IPS-20b (cell line): Measurements from ENCODE around the gene FAM131A.
A peak's percentile ranks its signal among the peaks of the same experiment; 100 is the strongest.

Source experiments
- H3K27ac ChIP-seq: one replicate; pipeline ENCODE4 v1.5.1; 2013; ENCODE audit warnings: low read length
- H3K27me3 ChIP-seq: 2 replicates; pipeline ENCODE4 v1.6.1; 2013; ENCODE audit warnings: mild to moderate bottlenecking, low read length, inconsistent platforms; ENCODE audit not compliant: insufficient read depth
- H3K36me3 ChIP-seq: 2 replicates; pipeline ENCODE4 v1.6.1; 2013; ENCODE audit warnings: low read depth, mild to moderate bottlenecking, inconsistent platforms, low read length, moderate library complexity; ENCODE audit not compliant: insufficient read depth
- H3K4me1 ChIP-seq: 2 replicates; pipeline ENCODE4 v1.6.1; 2013; ENCODE audit warnings: mild to moderate bottlenecking, control low read depth, inconsistent platforms, low read length, moderate library complexity; ENCODE audit not compliant: insufficient read depth
- H3K4me3 ChIP-seq: 2 replicates; pipeline ENCODE4 v1.5.1; 2013; ENCODE audit warnings: mild to moderate bottlenecking, low read length, inconsistent platforms
- H3K9ac ChIP-seq: 2 replicates; pipeline ENCODE4 v1.6.1; 2013; ENCODE audit warnings: low read depth, mild to moderate bottlenecking, inconsistent platforms, low read length, moderate library complexity
- H3K9me3 ChIP-seq: 2 replicates; pipeline ENCODE4 v1.6.1; 2013; ENCODE audit warnings: mild to moderate bottlenecking, low read depth, low read length, inconsistent platforms; ENCODE audit not compliant: insufficient read depth

FAM131A gene

DNA sequence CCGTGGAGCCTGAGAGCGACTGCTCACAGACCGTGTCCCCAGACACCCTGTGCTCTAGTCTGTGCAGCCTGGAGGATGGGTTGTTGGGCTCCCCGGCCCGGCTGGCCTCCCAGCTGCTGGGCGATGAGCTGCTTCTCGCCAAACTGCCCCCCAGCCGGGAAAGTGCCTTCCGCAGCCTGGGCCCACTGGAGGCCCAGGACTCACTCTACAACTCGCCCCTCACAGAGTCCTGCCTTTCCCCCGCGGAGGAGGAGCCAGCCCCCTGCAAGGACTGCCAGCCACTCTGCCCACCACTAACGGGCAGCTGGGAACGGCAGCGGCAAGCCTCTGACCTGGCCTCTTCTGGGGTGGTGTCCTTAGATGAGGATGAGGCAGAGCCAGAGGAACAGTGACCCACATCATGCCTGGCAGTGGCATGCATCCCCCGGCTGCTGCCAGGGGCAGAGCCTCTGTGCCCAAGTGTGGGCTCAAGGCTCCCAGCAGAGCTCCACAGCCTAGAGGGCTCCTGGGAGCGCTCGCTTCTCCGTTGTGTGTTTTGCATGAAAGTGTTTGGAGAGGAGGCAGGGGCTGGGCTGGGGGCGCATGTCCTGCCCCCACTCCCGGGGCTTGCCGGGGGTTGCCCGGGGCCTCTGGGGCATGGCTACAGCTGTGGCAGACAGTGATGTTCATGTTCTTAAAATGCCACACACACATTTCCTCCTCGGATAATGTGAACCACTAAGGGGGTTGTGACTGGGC is 7.3 kb downstream of the FAM131A start:
- no peaks in the 10 kb centered on the region for H3K27me3 ChIP-seq
- H3K4me3 ChIP-seq: no peak overlapping the region
- no peak overlapping the region for H3K9ac ChIP-seq
- no peak overlapping the region for H3K27ac ChIP-seq
- H3K36me3 ChIP-seq: peaks cover 24% of the 10 kb centered on the region
- no peaks in the 10 kb centered on the region for H3K9me3 ChIP-seq
- peaks cover 4% of the 10 kb centered on the region for H3K4me1 ChIP-seq

- Histone ChIP-seq H3K27me3 (no peaks in the 10 kb centered on the region), H3K9ac (peak overlapping the region; percentile 4; the same call in 1 of the 2 replicates), H3K4me3 (no peak overlapping the region), H3K27ac (no peak overlapping the region), H3K4me1 (peaks cover 4% of the 10 kb centered on the region), H3K36me3 (peaks cover 24% of the 10 kb centered on the region), H3K9me3 (no peaks in the 10 kb centered on the region)
Measured at GRCh38 chr3:184345317-184346144, 8.1 kb downstream of the FAM131A start.

DNA sequence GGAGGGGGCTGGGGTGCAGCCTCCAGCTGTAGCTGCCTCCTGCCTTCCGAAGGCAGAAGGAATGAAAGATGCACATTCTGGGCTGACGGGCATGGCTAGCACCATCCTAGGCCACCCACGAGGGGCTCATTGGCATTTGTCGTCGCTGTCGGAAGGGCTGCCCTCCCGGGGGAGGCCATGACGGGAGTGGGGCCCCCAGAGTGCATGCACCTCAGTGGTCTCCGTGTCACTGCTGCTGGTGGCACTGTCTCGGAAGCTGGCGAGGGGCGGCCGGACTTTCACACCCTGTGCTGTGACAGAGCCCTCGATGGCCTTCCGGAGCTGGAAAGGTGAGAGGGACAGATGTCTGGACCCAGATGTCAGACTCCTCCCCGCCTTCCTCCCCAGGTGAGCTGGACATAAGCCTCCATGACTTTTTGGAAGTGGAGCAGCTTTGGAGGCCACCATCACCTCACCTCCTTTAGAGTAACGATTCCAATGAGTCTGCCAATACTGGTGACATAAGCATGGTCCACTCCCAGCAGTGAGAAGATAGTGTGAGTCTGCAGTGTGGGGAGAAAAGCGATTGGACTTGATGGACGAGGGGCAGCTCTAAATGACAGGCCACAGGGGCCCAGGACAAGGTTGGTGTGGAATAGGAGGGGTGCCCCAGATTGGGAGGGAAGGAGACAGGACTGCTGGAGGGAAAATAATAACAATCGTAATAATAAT is 9.2 kb downstream of the FAM131A start:
- Histone ChIP-seq H3K9ac (no peak overlapping the region), H3K27ac (no peak overlapping the region), H3K9me3 (no peaks in the 10 kb centered on the region), H3K4me3 (no peak overlapping the region), H3K4me1 (peaks cover 4% of the 10 kb centered on the region; the same call in 1 of the 2 replicates), H3K36me3 (peaks cover 33% of the 10 kb centered on the region), H3K27me3 (no peaks in the 10 kb centered on the region)

GRCh38 chr3:184347321-184348056 is 10.1 kb downstream of the FAM131A start:
- Histone ChIP-seq H3K4me1 (peaks cover 4% of the 10 kb centered on the region), H3K27me3 (no peaks in the 10 kb centered on the region), H3K27ac (no peak overlapping the region), H3K4me3 (no peak overlapping the region), H3K9ac (no peak overlapping the region), H3K36me3 (peaks cover 36% of the 10 kb centered on the region), H3K9me3 (no peaks in the 10 kb centered on the region)

GRCh38 chr3:184348057-184348382 is 10.6 kb downstream of the FAM131A start:
- Histone ChIP-seq H3K27me3 (no peaks in the 10 kb centered on the region), H3K4me3 (no peak overlapping the region), H3K27ac (no peak overlapping the region), H3K36me3 (peaks cover 36% of the 10 kb centered on the region), H3K4me1 (peaks cover 4% of the 10 kb centered on the region), H3K9ac (no peak overlapping the region), H3K9me3 (no peaks in the 10 kb centered on the region)

- peaks cover 4% of the 10 kb centered on the region for H3K4me1 ChIP-seq
- no peaks in the 10 kb centered on the region for H3K27me3 ChIP-seq
- H3K4me3 ChIP-seq: no peak overlapping the region
- H3K27ac ChIP-seq: no peak overlapping the region
- H3K36me3 ChIP-seq: peaks cover 46% of the 10 kb centered on the region
- no peaks in the 10 kb centered on the region for H3K9me3 ChIP-seq
- no peak overlapping the region for H3K9ac ChIP-seq
Measured at GRCh38 chr3:184349563-184350470, 12.4 kb downstream of the FAM131A start.

- no peak overlapping the region for H3K4me3 ChIP-seq
- H3K36me3 ChIP-seq: peaks cover 54% of the 10 kb centered on the region
- no peak overlapping the region for H3K9ac ChIP-seq
- H3K9me3 ChIP-seq: no peaks in the 10 kb centered on the region
- H3K27me3 ChIP-seq: no peaks in the 10 kb centered on the region
- H3K27ac ChIP-seq: no peak overlapping the region
- H3K4me1 ChIP-seq: no peaks in the 10 kb centered on the region; the same call in none of the 2 replicates
Measured at GRCh38 chr3:184350618-184351017, 13.2 kb downstream of the FAM131A start.

DNA sequence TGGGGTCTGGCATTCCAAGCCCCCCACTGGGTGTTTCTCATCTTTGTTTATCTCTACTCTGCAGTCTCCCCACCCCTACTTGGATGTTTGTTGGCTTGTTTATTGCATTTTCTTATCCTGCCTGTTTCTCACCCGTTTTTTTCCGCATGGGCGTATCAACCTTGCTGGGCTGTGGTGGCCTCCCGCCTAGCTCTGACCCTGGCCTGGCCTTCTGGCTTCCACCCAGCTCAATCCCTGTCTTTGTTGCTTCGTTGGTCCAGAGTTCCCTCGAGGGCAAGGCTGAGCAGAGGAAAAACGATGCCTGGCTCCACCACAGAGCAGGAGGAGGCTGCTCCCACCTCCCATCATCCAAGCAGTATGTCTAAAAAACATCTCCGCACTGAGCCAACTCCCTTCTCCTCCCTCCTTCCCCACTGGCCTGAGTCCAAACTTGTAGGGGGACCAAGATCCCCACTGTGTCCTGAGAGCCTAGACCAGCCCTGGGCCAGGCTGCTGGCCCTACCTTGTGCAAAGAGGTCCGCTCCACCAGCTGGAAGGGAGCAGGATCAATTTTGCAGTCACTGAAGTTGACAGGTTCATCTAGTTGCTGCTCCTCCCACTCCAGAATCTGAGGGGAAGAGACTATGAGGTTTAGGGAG is 14.2 kb downstream of the FAM131A start:
- H3K36me3 ChIP-seq: peaks cover 59% of the 10 kb centered on the region
- no peak overlapping the region for H3K9ac ChIP-seq
- H3K9me3 ChIP-seq: no peaks in the 10 kb centered on the region
- H3K27ac ChIP-seq: no peak overlapping the region
- H3K4me3 ChIP-seq: no peak overlapping the region
- no peaks in the 10 kb centered on the region for H3K27me3 ChIP-seq
- no peaks in the 10 kb centered on the region; the same call in 1 of the 2 replicates for H3K4me1 ChIP-seq

DNA sequence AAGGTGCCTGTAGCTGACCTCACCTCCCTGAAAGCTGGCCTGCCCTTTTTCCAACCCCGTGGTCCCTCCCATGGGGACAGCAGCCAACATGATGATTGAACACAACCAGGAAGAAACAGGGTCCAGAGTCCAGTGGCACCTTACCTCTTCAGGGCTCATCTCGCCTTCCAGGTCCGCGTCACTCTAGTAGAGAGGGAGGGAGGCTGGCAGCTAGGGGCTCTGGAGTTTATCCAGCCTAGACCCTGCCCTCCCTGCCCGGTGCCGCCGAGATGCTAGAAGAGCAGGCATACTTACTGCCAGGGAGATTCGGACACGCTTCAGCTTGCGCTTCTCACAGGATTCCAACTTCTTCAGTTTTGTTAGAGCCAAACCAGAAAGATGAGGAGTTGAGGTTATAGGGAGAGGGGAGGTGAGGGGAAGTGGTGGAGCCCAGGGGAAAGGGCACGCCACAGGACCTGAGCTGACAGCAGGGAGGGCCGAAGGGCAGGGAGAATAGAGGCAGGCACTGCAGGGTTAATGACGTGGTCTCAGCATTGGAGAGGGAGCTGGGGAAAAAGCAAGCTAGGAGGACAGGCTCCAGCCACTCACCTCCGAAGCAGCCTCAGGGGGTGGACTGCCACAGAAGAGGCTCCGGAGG is 14.9 kb downstream of the FAM131A start:
- Histone ChIP-seq H3K9me3 (no peaks in the 10 kb centered on the region), H3K9ac (no peak overlapping the region), H3K36me3 (peaks cover 60% of the 10 kb centered on the region), H3K4me1 (no peaks in the 10 kb centered on the region; the same call in 1 of the 2 replicates), H3K27me3 (no peaks in the 10 kb centered on the region), H3K27ac (no peak overlapping the region), H3K4me3 (no peak overlapping the region)
